HL-60/S4 treated with retinoic acid at 250 ng/mL for 4 days and 3 days (cell line): ENCODE results near the gene C1orf116.

ENCODE experiments used
- in situ Hi-C: fragments of 300-500 bp; cut with MboI; formaldehyde crosslinking; loops from 2 replicates; pipeline ENCODE4 v1.7.0; 2022; ENCODE audit warnings: low sequenced_read_pairs

The C1orf116 gene

DNA sequence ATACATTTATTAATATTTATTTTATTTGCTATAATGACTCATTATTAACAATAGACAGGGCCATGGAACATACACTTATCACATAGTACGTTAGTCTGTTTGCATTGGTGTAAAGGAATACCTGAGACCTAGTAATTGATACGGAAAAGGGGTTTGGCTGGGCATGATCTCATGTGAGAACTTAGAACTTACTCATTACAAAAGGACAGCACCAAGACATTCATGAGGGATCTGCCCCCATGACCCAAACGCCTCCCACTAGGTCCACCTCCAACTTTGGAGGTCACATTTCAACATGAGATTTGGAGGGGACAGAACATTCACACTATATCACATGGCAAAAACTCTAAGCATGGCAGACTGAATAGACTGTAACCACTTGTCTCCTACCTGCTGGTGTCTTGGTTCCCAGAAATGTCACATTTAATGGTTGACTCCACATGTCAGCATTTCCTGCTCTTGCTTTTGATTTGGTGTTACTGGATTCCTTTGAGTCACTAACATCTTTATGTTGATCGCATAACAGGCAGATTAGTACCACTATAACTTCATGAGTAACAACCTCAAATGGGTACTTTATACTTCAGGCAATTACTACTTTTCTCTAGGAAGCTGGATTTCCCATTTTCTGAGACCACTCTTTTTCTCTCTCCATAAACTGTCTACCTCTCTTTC is 3.5 kb upstream of the C1orf116 start:
- in situ Hi-C loops = no loop called here

DNA sequence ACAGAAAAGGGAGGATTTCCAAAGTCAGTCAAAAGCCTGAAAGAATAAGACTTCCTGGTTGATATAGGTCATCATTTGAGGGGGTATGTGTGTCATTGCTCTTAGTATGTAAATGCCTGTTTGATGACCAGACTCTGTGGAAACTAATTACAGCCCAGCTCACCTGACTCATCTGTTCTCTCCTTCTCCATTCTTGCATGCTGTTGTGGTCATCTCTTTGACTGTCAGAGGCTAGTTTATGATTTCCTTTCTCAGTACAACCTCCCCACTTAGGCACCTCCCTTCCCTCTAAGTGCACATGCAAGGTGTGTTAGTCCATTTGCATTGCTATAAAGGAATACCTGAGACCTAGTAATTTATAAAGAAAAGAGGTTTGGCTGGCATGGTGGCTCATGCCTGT is 2.4 kb upstream of the C1orf116 start:
- in situ Hi-C loops = no loop called here

DNA sequence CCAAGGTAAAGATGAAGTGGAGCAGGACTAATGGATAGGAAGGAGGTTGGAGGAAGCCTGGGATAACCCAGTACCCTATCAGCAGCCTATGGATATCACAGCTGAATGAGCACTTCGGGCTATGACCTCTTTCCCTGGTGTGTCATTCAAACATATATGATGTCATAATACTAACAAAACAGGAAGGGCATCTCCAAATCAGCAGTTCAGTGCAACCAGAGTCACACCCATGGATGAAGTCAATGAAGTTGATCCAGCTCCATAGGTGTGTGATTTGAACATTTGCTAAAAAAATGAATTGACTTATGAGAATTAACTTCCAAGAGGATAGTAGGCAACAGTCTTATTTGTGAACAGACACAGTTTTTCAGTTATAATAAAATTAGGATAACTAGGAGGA is 1.7 kb upstream of the C1orf116 start:
- in situ Hi-C loops = no loop called here

GRCh38 chr1:207033302-207033701 is 746 bp upstream of the C1orf116 start:
- in situ Hi-C loops = no loop called here

- in situ Hi-C loops = no loop called here
These were observed 808 bp downstream of the C1orf116 start for GRCh38 chr1:207031632-207032264.

GRCh38 chr1:207031016-207031415 is 1.5 kb downstream of the C1orf116 start:
- in situ Hi-C loops = no loop called here

DNA sequence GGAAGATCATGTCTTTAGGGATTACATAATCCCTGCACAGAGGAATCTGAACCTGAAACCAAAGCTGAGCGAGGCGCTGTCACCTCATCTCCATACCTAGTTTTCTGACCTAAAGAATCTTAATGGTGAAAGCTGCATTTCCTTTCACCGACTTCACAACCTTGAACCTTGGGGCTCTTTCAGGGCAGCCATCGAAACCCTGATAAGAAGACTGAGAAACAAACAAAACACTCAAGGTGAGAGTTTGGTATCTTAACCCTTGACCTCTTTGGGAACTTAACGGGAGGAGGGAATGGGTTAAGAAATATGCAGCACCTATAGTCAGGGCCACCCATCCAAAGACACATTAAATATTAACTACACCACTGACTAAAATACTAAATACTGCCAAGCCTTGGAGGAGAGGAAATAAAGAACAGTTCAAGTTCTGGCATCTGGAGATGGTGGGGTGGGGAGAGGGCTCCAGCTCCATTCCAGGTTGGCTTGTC is 2.0 kb downstream of the C1orf116 start:
- in situ Hi-C loops = no loop called here

DNA sequence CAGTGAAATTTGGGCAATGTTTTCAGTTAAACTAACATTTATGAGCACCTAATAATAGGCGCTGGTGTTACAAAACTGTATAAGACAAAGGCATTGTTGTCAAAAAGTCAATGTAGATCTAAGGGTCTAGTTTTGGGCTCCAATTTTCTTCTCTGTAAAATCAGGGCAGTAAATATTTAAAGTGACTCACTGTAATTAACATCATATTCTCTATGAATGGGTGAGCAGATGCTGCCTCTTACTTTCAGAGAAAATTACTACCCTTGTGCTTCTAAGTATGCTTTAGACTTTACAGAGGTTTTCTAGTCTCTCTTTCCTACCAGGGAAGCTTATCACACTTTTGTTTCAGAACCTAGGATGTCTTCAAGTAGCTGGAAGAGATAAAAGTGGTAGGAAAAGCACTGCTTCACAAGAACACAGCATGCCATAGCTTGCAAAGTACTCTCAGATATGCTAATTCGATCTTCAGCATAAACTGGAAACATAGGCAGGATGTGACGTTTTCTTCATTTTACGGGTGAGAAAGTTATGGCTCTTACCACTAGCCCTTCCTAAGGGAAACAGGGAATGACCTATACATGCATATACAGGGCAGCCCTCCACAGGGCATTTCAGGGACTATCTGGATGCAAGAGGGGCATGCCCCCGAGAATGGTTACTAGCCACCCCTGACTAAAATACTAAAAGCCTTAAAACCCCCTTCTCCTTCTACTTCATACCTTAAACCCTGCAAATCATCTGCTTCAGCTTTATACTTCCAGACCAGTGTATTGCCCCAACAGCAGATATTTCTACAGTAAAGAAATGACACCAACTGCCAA is 2.6 kb downstream of the C1orf116 start:
- in situ Hi-C loops = no loop called here

GRCh38 chr1:207028884-207029650 is 3.5 kb downstream of the C1orf116 start:
- in situ Hi-C loops = no loop called here

GRCh38 chr1:207027921-207028320 is 4.6 kb downstream of the C1orf116 start:
- in situ Hi-C loops = no loop called here

DNA sequence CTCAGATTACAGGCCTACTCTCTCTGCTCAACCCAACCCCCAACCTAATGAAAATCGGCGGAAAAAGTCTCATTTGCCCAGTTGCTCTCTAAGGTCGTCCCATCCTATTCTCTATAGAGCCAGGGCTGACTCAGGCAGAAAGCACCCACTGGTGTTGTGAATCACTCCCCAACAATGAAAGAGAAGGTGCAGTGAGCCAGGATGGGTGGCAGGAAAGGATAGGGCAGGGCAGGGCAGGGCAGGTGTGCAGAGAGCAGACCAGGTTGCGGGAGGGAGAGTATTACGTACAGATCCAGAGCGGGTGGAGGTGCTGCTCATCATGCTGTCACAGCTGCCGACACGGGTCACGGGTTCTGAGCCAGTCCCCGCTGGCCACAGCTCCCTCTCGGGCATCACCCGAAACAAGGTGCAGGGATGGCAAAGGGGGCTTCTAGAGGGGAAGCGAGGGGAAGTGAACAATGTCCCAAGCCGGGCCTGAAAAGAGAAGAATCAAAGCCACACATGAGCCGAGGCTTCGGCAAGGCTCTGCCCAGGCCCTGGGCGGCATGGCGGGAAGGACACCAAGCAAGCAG is 5.3 kb downstream of the C1orf116 start:
- in situ Hi-C loops = no loop called here

GRCh38 chr1:207026104-207026534 is 6.4 kb downstream of the C1orf116 start:
- in situ Hi-C loops = no loop called here

- in situ Hi-C loops = no loop called here
These were observed 7.2 kb downstream of the C1orf116 start for GRCh38 chr1:207025146-207025880.

GRCh38 chr1:207024202-207025145 is 8.1 kb downstream of the C1orf116 start:
- in situ Hi-C loops = no loop called here

DNA sequence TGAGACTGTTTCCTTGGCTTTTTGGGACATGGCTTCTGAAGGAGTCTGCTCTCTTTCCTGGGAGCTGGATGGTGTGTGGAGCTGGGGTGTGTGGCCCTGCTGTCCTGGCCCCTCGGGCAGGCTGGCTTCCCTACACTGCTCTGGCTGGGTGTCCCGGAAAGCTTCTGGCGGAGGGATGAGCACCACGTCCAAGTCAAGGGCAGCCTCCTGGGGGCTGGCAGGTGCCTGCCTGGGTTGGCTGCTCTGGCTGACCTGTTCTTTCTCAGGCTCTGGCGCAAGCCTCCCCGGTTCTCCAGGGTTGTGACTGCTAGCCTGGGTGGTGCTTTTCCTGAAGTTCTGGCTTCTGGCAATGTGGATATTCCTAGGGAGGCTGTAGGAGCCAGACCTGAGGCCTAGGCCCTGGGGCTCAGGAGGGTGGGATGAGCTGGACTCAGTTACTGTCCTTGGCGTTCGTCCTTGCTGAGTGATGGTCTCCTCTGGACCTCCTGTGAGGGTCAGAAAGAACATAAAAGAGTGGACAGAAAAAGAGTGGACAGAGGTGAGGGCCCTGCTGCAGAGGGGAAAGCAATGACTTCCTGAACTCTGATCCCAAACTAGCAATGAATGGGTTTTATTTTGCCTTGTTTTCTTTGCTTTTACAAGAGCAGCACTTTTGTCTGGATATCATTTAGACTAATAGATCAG is 9.4 kb downstream of the C1orf116 start:
- in situ Hi-C loops = no loop called here

GRCh38 chr1:207021876-207022596 is 10.5 kb downstream of the C1orf116 start:
- in situ Hi-C loops = no loop called here

- in situ Hi-C loops = no loop called here
These were observed 11.3 kb downstream of the C1orf116 start for GRCh38 chr1:207021139-207021861.
